Activated CD8-positive, alpha-beta memory T cell treated with anti-CD3 and anti-CD28 coated beads for 4 hours (primary cell): ENCODE results near the gene TMEM269.

ENCODE experiments used
- DNase-seq, 2 donors: peaks; one replicate each; pipeline ENCODE4 v3.0.0-alpha.2; 2020; ENCODE audit warnings: low read depth in 2 of 2

TMEM269 gene

GRCh38 chr1:42847721-42848460 is 63.1 kb downstream of the TMEM269 start:
- no peak for DNase-seq

- DNase-seq = no peak
These were observed 64.2 kb downstream of the TMEM269 start for GRCh38 chr1:42848823-42849537.

GRCh38 chr1:42849944-42850343 is 65.2 kb downstream of the TMEM269 start:
- DNase-seq = no peak
